H1 (cell line): ENCODE measurements around the gene GRXCR2.

ENCODE experiments used
- CBX5 ChIP-seq: fragments of 300-800, 300-1000 bp; sonication (generic); IDR thresholded peaks from 2 replicates; pipeline ENCODE4 v1.7.1; 2016; ENCODE audit warnings: antibody characterized with exemption, low read length, low read depth
- CTCF ChIP-seq, 3 experiments: IDR thresholded peaks; 1 replicate in 2 of 3; 2 replicates in 1 of 3; pipeline versions ENCODE4 v1.5.1 to v1.6.1; 2011; ENCODE audit warnings: low read length in 3 of 3, mild to moderate bottlenecking in 3 of 3, inconsistent platforms in 2 of 3, low read depth in 1 of 3, moderate library complexity in 1 of 3; ENCODE audit not compliant: insufficient read depth in 1 of 3; ENCODE audit errors: control extremely low read depth in 1 of 3
- EZH2 ChIP-seq: fragments of 200-600 bp; sonication (generic); IDR thresholded peaks from 2 replicates; pipeline ENCODE4 v1.7.1; 2012; ENCODE audit warnings: low read depth, mild to moderate bottlenecking, moderate library complexity, low read length, inconsistent platforms; ENCODE audit not compliant: severe bottlenecking
- POLR2A ChIP-seq, 2 experiments: IDR thresholded peaks; 1 replicate in 1 of 2; 2 replicates in 1 of 2; pipeline ENCODE4 v1.6.1; 2011; ENCODE audit warnings: low read depth in 2 of 2, low read length in 2 of 2, mild to moderate bottlenecking in 2 of 2; ENCODE audit errors: control extremely low read depth in 1 of 2

- TF ChIP-seq EZH2, result no peak
- no peak for TF ChIP-seq CBX5
- TF ChIP-seq POLR2A (IDR thresholded peaks at IDR 0.05; ENCODE audit: control extremely low read depth in 1 of 2, low read depth in 2 of 2, low read length in 2 of 2), result no peak
- TF ChIP-seq CTCF (IDR thresholded peaks at IDR 0.05; ENCODE audit: control extremely low read depth in 1 of 3, insufficient read depth in 1 of 3, low read depth in 1 of 3, low read length in 3 of 3), result no peak
These were observed 39.2 kb upstream of the GRXCR2 start for GRCh38 chr5:145912019-145912418.
